SH-SY5Y (cell line): ENCODE data around the gene NOP16.

ENCODE experiments used
- GATA2 ChIP-seq: IDR thresholded peaks from 2 replicates; pipeline ENCODE4 v1.6.1; 2011; ENCODE audit warnings: mild to moderate bottlenecking, low read depth, low read length
- GATA3 ChIP-seq: IDR thresholded peaks from 2 replicates; pipeline ENCODE4 v1.6.1; 2011; ENCODE audit warnings: low read depth, mild to moderate bottlenecking, low read length, moderate library complexity

GRCh38 chr5:176427971-176428370, 39.6 kb upstream of the NOP16 start:
- TF ChIP-seq GATA2, result no peak
- no peak for TF ChIP-seq GATA3
